KMS-11 (cell line): ENCODE data around the gene MT1M.

Experiments
- H2AFZ ChIP-seq: fragments of 200-600 bp; sonication (generic); 2 replicates; pipeline ENCODE4 v1.6.1; 2016; ENCODE audit warnings: antibody characterized with exemption, mixed run types, low read depth
- H3K27ac ChIP-seq: fragments of 200-600 bp; sonication (generic); 2 replicates; pipeline ENCODE4 v1.6.1; 2016; ENCODE audit warnings: mild to moderate bottlenecking, mixed run types
- H3K27me3 ChIP-seq: fragments of 200-600 bp; sonication (generic); 2 replicates; pipeline ENCODE4 v1.6.1; 2017; ENCODE audit warnings: mild to moderate bottlenecking, low read depth, mixed run types, moderate library complexity; ENCODE audit not compliant: insufficient read depth
- H3K36me3 ChIP-seq: fragments of 200-600 bp; sonication (generic); 2 replicates; pipeline ENCODE4 v1.6.1; 2017; ENCODE audit warnings: mild to moderate bottlenecking, mixed run types; ENCODE audit not compliant: insufficient read depth
- H3K4me1 ChIP-seq: fragments of 200-600 bp; sonication (generic); 2 replicates; pipeline ENCODE4 v1.6.1; 2016; ENCODE audit warnings: mild to moderate bottlenecking, low read depth, mixed run types; ENCODE audit not compliant: poor library complexity, severe bottlenecking
- H3K4me2 ChIP-seq: fragments of 200-600 bp; sonication (generic); 2 replicates; pipeline ENCODE4 v1.7.0; 2016; ENCODE audit warnings: mild to moderate bottlenecking, mixed run types
- H3K4me3 ChIP-seq: fragments of 200-600 bp; sonication (generic); IDR thresholded peaks from 2 replicates; pipeline ENCODE4 v1.6.1; 2017; ENCODE audit warnings: low read depth, low read length, mixed read lengths; ENCODE audit not compliant: insufficient read depth
- H3K79me2 ChIP-seq: fragments of 200-600 bp; sonication (generic); 2 replicates; pipeline ENCODE4 v1.6.1; 2016; ENCODE audit warnings: low read depth, mixed run types; ENCODE audit not compliant: insufficient read depth
- H3K9ac ChIP-seq: fragments of 200-600 bp; sonication (generic); 2 replicates; pipeline ENCODE4 v1.6.1; 2016; ENCODE audit warnings: mild to moderate bottlenecking, mixed run types
- H4K20me1 ChIP-seq: fragments of 200-600 bp; sonication (generic); 2 replicates; pipeline ENCODE4 v1.6.1; 2016; ENCODE audit warnings: mild to moderate bottlenecking, mixed run types; ENCODE audit not compliant: insufficient read depth
- TF ChIP-seq, protein P1 (sequence below): fragments of 200-600 bp; sonication (generic); conservative IDR thresholded peaks from 2 replicates; pipeline ENCODE4 v1.6.1; 2017; ENCODE audit warnings: low read depth, mild to moderate bottlenecking, antibody characterized with exemption, low read length, moderate library complexity, mixed read lengths

Gene MT1M

DNA sequence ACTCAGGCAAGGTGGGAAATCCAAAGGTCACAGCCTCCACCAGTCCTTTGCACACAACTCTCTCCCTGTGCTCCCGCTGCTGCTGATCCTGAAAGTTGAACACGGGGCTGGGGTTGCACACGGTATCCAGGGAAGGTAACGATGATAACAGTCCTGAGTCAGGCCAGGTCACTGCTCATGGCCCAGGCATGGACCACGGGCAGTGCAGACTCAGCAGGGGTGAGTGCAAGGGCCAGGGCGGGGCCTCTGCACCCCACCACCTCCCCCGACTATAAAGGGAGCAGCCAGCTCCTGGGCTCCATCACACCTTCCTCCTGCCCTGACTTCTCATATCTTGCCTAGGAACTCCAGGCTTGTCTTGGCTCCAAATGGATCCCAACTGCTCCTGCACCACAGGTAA, 19.1 kb downstream of the MT1M start, which contains the start of gene MT1B:
Gene MT1B, plus strand, starts transcription at position 301 of the 400 bp plus-strand sequence. Its CDS starts 68 bp downstream, at position 369.
- Histone ChIP-seq H3K79me2 (no peaks in the 10 kb centered on the region), H3K27me3 (no peaks in the 10 kb centered on the region), H4K20me1 (no peaks in the 10 kb centered on the region), H3K27ac (no peak within 1 kb of the TSS), H3K4me2 (no peak within 1 kb of the TSS), H3K36me3 (no peaks in the 10 kb centered on the region), H2AFZ (no peak within 1 kb of the TSS), H3K4me1 (no peaks in the 10 kb centered on the region), H3K9ac (no peak within 1 kb of the TSS), H3K4me3 (no peak within 1 kb of the TSS)
- TF ChIP-seq, protein P1, sequence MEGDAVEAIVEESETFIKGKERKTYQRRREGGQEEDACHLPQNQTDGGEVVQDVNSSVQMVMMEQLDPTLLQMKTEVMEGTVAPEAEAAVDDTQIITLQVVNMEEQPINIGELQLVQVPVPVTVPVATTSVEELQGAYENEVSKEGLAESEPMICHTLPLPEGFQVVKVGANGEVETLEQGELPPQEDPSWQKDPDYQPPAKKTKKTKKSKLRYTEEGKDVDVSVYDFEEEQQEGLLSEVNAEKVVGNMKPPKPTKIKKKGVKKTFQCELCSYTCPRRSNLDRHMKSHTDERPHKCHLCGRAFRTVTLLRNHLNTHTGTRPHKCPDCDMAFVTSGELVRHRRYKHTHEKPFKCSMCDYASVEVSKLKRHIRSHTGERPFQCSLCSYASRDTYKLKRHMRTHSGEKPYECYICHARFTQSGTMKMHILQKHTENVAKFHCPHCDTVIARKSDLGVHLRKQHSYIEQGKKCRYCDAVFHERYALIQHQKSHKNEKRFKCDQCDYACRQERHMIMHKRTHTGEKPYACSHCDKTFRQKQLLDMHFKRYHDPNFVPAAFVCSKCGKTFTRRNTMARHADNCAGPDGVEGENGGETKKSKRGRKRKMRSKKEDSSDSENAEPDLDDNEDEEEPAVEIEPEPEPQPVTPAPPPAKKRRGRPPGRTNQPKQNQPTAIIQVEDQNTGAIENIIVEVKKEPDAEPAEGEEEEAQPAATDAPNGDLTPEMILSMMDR, result no peak

GRCh38 chr16:56652600-56652999, 20.1 kb downstream of the MT1M start:
- Histone ChIP-seq H4K20me1 (no peaks in the 10 kb centered on the region), H3K9ac (no peak overlapping the region), H3K4me2 (no peak overlapping the region), H3K27me3 (no peaks in the 10 kb centered on the region), H3K4me3 (no peak overlapping the region), H2AFZ (no peak overlapping the region), H3K27ac (no peak overlapping the region), H3K79me2 (no peaks in the 10 kb centered on the region), H3K36me3 (no peaks in the 10 kb centered on the region), H3K4me1 (no peaks in the 10 kb centered on the region)
- TF ChIP-seq, protein P1, result no peak

DNA sequence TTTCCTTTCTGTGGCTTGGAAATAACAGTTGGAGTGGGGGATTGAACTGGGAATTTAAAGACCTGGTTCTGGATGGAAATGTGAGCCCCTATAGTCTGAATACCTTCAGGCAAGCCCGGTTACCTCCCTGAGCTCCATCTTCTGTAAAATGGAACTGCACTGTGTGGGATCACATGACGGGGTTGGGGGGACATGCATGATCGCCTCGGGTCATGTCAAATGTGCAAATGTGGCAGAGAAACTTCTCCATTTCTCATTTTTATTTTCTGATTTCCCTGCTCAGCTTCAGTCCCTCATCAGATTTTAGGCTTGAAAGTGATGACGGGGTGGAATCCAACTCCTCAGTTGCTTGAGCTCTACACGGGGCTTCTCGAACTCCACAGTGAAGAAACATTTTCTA, 20.8 kb downstream of the MT1M start:
- H3K9ac ChIP-seq, result no peak overlapping the region
- H3K4me2 ChIP-seq, result no peak overlapping the region
- no peaks in the 10 kb centered on the region for H3K4me1 ChIP-seq
- no peaks in the 10 kb centered on the region for H3K79me2 ChIP-seq
- no peak overlapping the region for H2AFZ ChIP-seq
- H4K20me1 ChIP-seq, result no peaks in the 10 kb centered on the region
- H3K27me3 ChIP-seq, result no peaks in the 10 kb centered on the region
- TF ChIP-seq, protein P1, result no peak
- H3K36me3 ChIP-seq, result no peaks in the 10 kb centered on the region
- no peak overlapping the region for H3K27ac ChIP-seq
- no peak overlapping the region for H3K4me3 ChIP-seq

DNA sequence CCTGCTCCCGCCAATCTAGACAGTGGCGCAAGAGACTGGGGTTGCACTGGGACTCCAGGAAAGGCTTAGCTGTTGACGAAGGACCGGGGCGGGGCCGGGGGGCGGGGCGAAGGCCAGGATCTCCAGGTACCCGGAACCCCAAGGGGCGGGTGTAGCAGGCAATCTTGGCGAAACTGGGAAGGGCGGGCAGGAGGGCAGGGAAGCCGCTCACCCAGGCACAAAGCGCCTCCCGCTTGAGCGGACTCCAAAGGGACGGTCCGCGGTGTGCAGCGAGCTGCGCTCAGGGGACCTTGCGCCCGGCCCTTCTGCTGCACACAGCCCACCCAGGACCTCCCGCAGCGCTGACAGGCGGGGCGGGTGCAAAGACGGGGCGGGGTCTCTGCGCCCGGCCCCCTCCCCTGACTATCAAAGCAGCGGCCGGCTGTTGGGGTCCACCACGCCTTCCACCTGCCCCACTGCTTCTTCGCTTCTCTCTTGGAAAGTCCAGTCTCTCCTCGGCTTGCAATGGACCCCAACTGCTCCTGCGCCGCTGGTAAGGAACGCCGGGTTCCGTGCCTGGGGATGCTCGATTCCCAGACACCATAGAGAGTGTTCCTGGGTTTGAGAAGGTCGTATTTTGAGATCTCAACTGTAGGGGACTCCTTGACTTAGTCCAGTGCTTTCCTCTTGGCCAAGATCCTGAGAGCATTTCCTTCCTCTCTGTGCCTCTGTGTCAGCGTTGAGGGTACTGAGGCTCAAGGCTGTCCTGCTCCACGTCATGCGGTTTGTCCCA, 25.3 kb downstream of the MT1M start, which contains the start of gene MT1F:
Gene MT1F, plus strand, starts transcription at position 405 of the 772 bp plus-strand sequence. Its CDS starts 100 bp downstream, at position 505.
- H3K4me3 ChIP-seq, result no peak within 1 kb of the TSS
- H3K4me1 ChIP-seq, result no peaks in the 10 kb centered on the region
- H4K20me1 ChIP-seq, result no peaks in the 10 kb centered on the region
- H2AFZ ChIP-seq, result peak within 1 kb of the TSS; percentile 26; the same call in 1 of the 2 replicates
- no peak within 1 kb of the TSS for H3K9ac ChIP-seq
- no peaks in the 10 kb centered on the region for H3K36me3 ChIP-seq
- TF ChIP-seq, protein P1, result no peak
- no peak within 1 kb of the TSS for H3K27ac ChIP-seq
- no peaks in the 10 kb centered on the region for H3K79me2 ChIP-seq
- H3K4me2 ChIP-seq, result no peak within 1 kb of the TSS
- H3K27me3 ChIP-seq, result no peaks in the 10 kb centered on the region
